Measurements from ENCODE around the gene SPON2.

DNA sequence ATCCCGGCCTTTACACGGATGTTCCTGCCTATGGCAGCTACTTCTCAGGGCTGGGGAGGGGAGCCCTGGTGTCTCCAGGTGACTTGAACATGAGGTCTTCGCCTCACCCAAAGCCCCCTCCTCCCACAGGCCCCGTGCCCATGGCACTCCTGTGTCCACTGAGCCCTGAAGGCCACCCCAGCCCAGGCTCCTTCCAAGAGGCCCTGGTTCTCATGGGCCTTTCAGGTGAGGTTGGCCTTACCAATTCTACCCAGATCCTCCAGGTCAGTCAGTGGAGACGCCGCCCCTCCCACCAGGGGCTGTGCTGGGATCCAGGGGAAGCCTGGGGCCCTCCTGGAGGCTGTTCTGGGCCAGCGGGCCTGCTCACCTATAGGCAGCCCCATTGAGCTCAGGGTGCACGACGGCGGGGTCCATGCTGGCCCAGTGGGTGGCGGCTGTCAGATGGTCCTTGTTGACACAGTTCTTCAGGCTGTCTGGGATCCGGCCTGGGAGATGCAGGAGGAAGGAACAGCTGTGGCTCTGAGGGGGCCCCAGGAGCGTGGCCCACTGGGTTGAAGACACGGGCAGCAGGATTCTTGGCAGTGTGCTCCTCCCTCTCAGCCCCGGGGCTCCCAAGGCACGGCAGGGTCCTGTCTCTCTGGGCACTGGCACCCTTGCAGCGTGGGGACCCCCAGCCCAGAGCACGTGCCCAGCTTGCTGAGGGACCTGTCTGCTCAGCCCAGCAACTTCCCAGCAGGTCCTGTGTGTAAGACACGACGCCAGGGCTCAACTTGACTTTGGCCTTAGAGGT is 40.4 kb upstream of the SPON2 start:
- TF ChIP-seq EZH2 (IDR thresholded peaks at IDR 0.05; ENCODE audit: borderline replicate concordance, low read length), result no peak
- TF ChIP-seq, protein P1, sequence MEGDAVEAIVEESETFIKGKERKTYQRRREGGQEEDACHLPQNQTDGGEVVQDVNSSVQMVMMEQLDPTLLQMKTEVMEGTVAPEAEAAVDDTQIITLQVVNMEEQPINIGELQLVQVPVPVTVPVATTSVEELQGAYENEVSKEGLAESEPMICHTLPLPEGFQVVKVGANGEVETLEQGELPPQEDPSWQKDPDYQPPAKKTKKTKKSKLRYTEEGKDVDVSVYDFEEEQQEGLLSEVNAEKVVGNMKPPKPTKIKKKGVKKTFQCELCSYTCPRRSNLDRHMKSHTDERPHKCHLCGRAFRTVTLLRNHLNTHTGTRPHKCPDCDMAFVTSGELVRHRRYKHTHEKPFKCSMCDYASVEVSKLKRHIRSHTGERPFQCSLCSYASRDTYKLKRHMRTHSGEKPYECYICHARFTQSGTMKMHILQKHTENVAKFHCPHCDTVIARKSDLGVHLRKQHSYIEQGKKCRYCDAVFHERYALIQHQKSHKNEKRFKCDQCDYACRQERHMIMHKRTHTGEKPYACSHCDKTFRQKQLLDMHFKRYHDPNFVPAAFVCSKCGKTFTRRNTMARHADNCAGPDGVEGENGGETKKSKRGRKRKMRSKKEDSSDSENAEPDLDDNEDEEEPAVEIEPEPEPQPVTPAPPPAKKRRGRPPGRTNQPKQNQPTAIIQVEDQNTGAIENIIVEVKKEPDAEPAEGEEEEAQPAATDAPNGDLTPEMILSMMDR (conservative IDR thresholded peaks at IDR 0.05 in 1 of 2, IDR thresholded peaks at IDR 0.05 in 1 of 2; ENCODE audit: extremely low read depth in 1 of 2, insufficient read depth in 1 of 2, low read depth in 1 of 2, low read length in 2 of 2), result no peak
